Activated T-cell treated with anti-CD3 and anti-CD28 coated beads, Interleukin-2, amount 50 U/mL, for 72 hours (primary cell): Measurements from ENCODE around the gene CTDP1. TPM values are rescaled to one million over a fixed set of nuclear protein-coding genes. Genes with fewer than 3 reads are reported as not detected.
"Not testable (repeated sequence)": the region's sequence is repeated elsewhere in the genome, so short reads cannot be mapped to it uniquely, and the experiment has no call there.

Experiments used
- ATAC-seq, 2 donors: fragments of 150-1000 bp; cut with Tn5 transposase; replicated peaks in 1 of 2; 2 replicates each; pipeline ENCODE4 v1.10.0; 2021; ENCODE audit warnings: moderate library complexity in 2 of 2, mild to moderate bottlenecking in 1 of 2
- DNase-seq, 2 donors: peaks; one replicate each; pipeline ENCODE4 v3.0.0; 2021 to 2022; ENCODE audit warnings: mixed read lengths in 1 of 2
- H3K27ac Mint-ChIP-seq: one replicate; pipeline ENCODE4 v1.8.0; 2022; ENCODE audit warnings: mild to moderate bottlenecking, moderate library complexity, mixed read lengths
- H3K27me3 Mint-ChIP-seq: one replicate; pipeline ENCODE4 v1.8.0; 2022; ENCODE audit warnings: low read depth, mixed read lengths
- H3K36me3 Mint-ChIP-seq, 2 donors: one replicate each; pipeline ENCODE4 v1.8.0; 2022; ENCODE audit warnings: mixed read lengths in 2 of 2, mild to moderate bottlenecking in 1 of 2; ENCODE audit not compliant: insufficient read depth in 2 of 2
- H3K4me1 Mint-ChIP-seq: one replicate; pipeline ENCODE4 v1.8.0; 2022; ENCODE audit warnings: low read depth, mixed read lengths
- H3K4me3 Mint-ChIP-seq, 2 donors: one replicate each; pipeline ENCODE4 v1.8.0; 2022; ENCODE audit warnings: mild to moderate bottlenecking in 2 of 2, mixed read lengths in 2 of 2, moderate library complexity in 2 of 2
- H3K9me3 Mint-ChIP-seq, 2 donors: one replicate each; pipeline ENCODE4 v1.8.0; 2022; ENCODE audit warnings: mixed read lengths in 2 of 2
- total RNA-seq, 2 donors: library from RNA; stranded (reverse); gene quantifications; one replicate each; pipeline ENCODE4 v1.2.3, GENCODE V29; 2022

The CTDP1 gene
- total RNA-seq, 2 donors from 2014 or later, result 30.1 to 103 TPM

DNA sequence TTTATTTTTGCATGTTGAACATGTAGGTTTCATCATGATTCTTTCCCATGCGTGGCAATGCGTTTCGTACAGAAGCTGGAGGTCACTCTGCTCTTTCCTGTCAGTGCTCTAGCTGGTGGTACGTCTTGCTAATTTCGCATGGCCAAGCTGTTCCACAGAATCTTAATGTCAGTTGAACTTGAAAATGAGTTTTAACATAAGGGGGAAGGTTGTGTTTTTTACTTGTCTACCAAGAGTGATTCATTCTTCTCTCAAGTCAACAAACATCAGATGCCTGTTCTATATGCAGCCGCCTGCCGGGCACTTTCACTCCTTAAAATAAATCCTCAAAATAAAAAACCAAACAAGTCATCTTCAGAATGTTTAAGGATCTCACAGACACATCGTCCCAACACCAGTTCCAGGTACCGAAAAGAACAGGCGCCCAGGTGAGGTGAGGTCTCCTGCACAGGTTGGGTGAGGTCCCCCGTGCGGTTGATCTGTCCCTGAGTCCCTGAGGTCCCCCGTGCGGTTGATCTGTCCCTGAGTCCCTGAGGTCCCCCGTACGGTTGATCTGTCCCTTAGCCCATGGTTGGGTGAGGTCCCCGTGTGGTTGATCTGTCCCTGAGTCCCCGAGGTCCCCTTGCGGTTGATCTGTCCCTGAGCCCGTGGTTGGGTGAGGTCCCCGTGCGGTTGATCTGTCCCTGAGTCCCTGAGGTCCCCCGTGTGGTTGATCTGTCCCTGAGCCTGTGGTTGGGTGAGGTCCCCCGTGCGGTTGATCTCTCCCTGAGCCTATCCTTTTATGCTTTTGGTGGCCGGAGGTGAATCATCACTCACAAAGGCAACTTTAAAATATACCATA lies 61.1 kb downstream of the CTDP1 start:
- ATAC-seq (no peak), DNase-seq (no peak)
- Mint-ChIP-seq H3K27ac (peak overlapping the region; percentile 72), H3K4me3 (no peak overlapping the region), H3K27me3 (no peaks in the 10 kb centered on the region), H3K4me1 (no peaks in the 10 kb centered on the region), H3K36me3 (peaks cover 33 to 34% of the 10 kb centered on the region in 2 donors), H3K9me3 (peaks cover 0 to 2% of the 10 kb centered on the region in 2 donors)

DNA sequence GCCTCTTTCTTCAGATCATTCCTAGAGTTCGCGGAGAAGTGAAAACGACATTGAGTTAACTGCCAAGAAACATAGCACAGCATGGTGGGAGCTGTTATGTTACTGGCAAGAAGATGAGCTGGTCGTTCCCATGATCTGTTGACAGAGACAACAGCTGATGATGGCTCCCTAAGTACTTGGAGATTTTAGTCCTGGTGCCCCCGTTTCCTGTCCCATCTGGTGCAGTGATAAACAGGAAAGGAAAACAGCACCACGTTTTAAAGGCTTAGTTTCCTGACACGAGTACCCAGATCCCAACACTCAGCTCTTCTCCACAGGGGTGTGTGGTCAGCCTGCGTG lies 61.7 kb downstream of the CTDP1 start:
- Mint-ChIP-seq H3K27ac (peak overlapping the region; percentile 72), H3K9me3 (peaks cover 0 to 2% of the 10 kb centered on the region in 2 donors), H3K36me3 (peaks cover 34 to 35% of the 10 kb centered on the region in 2 donors), H3K4me3 (no peak overlapping the region), H3K27me3 (no peaks in the 10 kb centered on the region), H3K4me1 (no peaks in the 10 kb centered on the region)
- DNase-seq (no peak), ATAC-seq (no peak)

DNA sequence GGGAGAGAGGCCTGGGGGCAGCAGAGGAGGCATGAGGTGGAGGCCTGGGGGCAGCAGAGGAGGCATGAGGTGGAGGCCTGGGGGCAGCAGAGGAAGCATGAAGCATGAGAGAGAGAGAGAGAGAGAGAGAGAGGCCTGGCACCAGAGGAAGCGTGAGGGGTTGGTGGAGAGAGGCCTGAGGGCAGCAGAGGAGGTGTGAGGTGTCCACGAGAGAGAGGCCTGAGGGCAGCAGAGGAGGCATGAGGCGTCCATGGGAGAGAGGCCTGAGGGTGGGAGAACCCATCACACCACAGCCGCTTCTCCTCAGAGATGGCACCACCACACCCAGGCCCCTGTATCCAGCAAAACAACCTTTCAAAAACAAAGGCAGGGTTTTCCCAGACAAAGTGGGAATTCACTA lies 62.5 kb downstream of the CTDP1 start:
- H3K27me3 Mint-ChIP-seq, result no peaks in the 10 kb centered on the region
- ATAC-seq (no peak), DNase-seq (no peak)
- peaks cover 0 to 2% of the 10 kb centered on the region in 2 donors for H3K9me3 Mint-ChIP-seq
- peak overlapping the region; percentile 85 for H3K27ac Mint-ChIP-seq
- H3K4me3 Mint-ChIP-seq, result no peak overlapping the region
- H3K4me1 Mint-ChIP-seq, result no peaks in the 10 kb centered on the region
- peaks cover 33% of the 10 kb centered on the region in 2 donors for H3K36me3 Mint-ChIP-seq

- DNase-seq, result no peak
- Mint-ChIP-seq H3K9me3 (peaks cover 0 to 2% of the 10 kb centered on the region in 2 donors), H3K27me3 (no peaks in the 10 kb centered on the region), H3K36me3 (peaks cover 22 to 23% of the 10 kb centered on the region in 2 donors), H3K27ac (no peak overlapping the region), H3K4me1 (no peaks in the 10 kb centered on the region), H3K4me3 (no peak overlapping the region)
- no peak for ATAC-seq
These were observed 65.0 kb downstream of the CTDP1 start for GRCh38 chr18:79744625-79745024.

DNA sequence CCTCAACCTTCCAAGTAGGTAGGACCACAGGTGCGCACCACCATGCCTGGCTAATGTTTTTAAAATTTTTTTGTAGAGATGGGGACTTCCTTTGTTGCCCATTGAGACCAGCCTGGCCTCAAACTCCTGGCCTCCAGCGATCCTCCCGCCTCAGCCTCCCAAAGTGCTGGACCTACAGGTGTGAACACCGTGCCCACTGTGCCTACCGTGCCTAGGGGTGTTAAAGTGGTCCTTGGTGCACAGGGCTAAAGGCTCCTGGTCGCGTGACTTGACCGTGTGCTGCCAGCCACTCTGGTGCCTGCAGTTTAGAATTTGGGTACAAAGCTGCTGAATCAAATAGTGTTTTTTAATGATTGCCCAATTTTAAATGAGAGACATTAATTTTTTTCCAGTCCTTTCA lies 67.1 kb downstream of the CTDP1 start:
- H3K4me3 Mint-ChIP-seq, result no peak overlapping the region
- peaks cover 18% of the 10 kb centered on the region in 2 donors for H3K36me3 Mint-ChIP-seq
- DNase-seq, result no peak
- H3K4me1 Mint-ChIP-seq, result no peaks in the 10 kb centered on the region
- no peak for ATAC-seq
- peaks cover 0 to 2% of the 10 kb centered on the region in 2 donors for H3K9me3 Mint-ChIP-seq
- H3K27ac Mint-ChIP-seq, result no peak overlapping the region
- H3K27me3 Mint-ChIP-seq, result no peaks in the 10 kb centered on the region

- DNase-seq, result no peak
These were observed 67.7 kb downstream of the CTDP1 start for GRCh38 chr18:79747156-79747845.

DNA sequence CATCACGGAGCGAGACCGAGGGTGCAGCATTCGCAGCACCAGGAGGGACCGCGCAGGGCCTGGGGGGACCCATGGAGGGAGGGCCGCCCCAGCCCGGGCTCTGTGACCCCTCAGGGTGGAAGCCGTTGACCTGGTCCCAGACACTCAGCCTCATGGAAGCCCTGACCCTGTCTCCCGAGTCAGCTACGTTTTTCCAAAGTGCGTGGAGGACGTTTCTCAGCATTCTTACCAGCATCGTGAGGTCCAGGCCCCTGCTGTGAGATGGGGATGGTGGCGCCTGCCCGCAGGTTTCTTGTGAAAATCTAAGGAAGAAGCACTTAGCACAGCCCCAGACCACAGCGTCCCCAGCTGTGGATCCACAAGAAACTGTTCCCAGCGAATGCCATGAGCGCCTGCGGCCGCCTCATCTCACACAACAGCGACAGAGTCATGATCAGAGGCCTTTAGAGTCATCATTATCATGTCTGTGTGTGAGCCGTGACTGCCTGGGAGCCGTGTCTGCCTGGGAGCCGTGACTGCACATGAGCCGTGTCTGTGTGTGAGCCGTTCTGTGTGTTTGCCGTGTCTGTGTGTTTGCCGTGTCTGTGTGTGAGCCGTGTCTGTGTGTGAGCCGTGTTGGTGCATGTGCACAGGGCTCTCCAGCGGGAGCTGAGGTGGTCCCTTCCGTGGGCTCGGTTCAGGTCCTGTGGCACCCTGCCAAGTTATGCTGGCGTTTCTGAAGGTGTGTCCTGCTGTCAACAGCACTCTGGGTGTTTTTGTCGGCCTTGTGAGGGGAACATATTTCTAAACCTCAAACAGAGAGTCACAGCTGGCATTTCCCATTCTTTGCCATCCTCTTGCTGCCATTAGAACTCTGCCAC lies 68.9 kb downstream of the CTDP1 start:
- no peak for DNase-seq
- no peak overlapping the region for H3K27ac Mint-ChIP-seq
- no peaks in the 10 kb centered on the region for H3K4me1 Mint-ChIP-seq
- peaks cover 17 to 21% of the 10 kb centered on the region in 2 donors for H3K36me3 Mint-ChIP-seq
- no peak overlapping the region for H3K4me3 Mint-ChIP-seq
- H3K9me3 Mint-ChIP-seq, result peaks cover 0 to 2% of the 10 kb centered on the region in 2 donors
- no peak for ATAC-seq
- H3K27me3 Mint-ChIP-seq, result no peaks in the 10 kb centered on the region

More at GRCh38 chr18:79747156-79747845, 67.7 kb downstream of the CTDP1 start:
- Mint-ChIP-seq H3K4me3 (no peak overlapping the region), H3K27ac (no peak overlapping the region), H3K36me3 (peaks cover 15 to 16% of the 10 kb centered on the region in 2 donors), H3K4me1 (no peaks in the 10 kb centered on the region), H3K9me3 (peaks cover 0 to 2% of the 10 kb centered on the region in 2 donors), H3K27me3 (no peaks in the 10 kb centered on the region)
- no peak for ATAC-seq

DNA sequence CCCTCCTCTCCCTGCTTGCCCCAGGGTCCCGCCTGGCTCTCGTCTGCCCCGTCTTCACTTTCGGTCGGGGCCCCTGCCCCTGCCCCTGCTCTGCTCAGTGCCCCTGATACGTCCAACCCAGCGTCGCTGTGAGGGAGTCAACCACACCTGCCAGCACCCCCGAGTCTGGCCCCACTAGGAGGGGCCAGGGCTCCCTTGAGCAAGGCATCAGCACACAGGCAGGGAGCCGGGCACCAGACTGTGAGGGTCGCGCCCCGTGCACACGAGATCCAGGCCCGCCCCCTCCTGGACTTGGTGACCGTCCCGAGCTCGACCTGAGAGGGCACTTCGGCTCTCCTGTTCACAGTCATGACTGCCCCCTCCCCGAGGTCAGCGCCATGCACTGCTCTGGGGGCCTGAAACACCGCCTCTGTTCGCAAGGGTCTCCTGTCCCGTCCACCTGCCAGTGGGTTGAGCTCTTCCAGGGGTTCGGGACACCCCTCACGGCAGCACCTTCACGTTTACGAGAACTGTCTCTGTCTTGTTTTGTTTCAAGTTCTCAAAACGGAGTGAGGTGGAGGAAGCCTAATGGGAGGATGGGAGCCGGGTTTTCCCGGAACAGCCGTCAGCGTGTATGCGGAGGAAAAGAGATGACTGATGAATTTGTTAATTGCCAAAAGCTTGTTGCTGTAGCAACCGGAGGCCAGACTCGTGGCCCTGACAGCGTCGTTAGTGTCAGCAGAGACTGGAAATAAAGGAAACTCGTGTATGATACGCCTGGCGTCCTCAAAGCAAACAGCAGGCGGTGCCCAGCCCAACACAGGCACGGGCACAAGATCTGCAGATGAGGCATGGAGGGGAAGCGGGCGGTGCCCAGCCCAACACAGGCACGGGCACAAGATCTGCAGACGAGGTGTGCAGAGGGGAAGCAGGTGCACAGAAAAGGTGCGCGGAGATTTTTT lies 69.9 kb downstream of the CTDP1 start:
- no peak for DNase-seq
- Mint-ChIP-seq H3K4me1 (no peaks in the 10 kb centered on the region), H3K27ac (no peak overlapping the region), H3K4me3 (no peak overlapping the region), H3K9me3 (no peaks in the 10 kb centered on the region), H3K27me3 (no peaks in the 10 kb centered on the region), H3K36me3 (peaks cover 10 to 20% of the 10 kb centered on the region in 2 donors)
- ATAC-seq, result no peak

DNA sequence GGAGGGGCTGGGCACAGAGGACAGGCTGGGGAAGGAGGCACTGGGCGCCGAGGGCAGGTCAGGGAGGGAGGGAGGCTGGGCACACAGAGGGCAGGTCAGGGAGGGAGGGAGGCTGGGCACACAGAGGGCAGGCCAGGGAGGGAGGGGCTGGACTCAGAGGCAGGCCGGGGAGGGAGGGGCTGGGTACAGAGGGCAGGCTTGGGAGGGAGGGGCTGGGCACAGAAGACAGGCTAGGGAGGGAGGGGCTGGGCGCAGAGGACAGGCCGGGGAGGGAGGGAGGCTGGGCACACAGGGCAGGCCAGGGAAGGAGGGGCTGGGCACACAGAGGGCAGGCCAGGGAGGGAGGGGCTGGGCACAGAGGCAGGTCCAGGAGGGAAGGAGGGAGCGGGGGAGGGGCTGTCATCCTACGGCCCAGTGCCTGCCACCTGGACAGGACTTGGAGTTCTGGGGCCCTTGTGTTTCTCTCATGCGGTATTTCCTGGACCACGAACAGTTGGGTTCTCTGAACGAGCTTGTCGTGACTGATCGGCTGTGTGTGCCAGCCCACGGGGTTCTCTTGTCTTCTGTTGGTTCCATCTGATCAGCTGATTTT lies 71.5 kb downstream of the CTDP1 start:
- Mint-ChIP-seq H3K4me3 (no peak overlapping the region), H3K9me3 (no peaks in the 10 kb centered on the region), H3K27ac (no peak overlapping the region), H3K4me1 (no peaks in the 10 kb centered on the region), H3K36me3 (peaks cover 10 to 24% of the 10 kb centered on the region in 2 donors), H3K27me3 (no peaks in the 10 kb centered on the region)
- ATAC-seq, result no peak
- no peak for DNase-seq

DNA sequence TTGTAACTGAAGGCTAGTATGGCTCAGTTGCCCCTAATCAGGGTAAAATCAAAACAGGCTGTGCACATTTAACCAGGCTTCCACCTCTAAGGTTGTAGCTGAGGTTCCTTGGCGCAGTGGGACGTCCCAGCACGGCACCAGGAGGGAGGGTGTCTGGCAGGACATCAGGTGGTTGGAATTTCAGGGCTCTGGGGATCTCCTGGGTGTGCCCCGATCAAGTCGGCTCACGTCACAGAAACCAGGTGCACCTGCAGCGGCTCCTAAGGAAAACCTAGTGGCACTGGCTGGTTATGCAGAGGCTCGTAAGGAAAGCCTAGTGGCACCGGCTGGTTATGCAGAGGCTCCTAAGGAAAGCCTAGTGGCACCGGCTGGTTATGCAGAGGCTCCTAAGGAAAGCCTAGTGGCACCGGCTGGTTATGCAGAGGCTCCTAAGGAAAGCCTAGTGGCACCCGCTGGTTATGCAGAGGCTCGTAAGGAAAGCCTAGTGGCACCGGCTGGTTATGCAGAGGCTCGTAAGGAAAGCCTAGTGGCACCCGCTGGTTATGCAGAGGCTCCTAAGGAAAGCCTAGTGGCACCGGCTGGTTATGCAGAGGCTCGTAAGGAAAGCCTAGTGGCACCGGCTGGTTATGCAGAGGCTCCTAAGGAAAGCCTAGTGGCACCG lies 72.4 kb downstream of the CTDP1 start:
- ATAC-seq, H3K27me3 Mint-ChIP-seq, H3K4me1 Mint-ChIP-seq, DNase-seq, H3K4me3 Mint-ChIP-seq, H3K9me3 Mint-ChIP-seq, H3K27ac Mint-ChIP-seq: not testable (repeated sequence)
- H3K36me3 Mint-ChIP-seq, result peaks cover 10 to 28% of the 10 kb centered on the region in 2 donors

GRCh38 chr18:79752946-79753345 lies 73.3 kb downstream of the CTDP1 start:
- not testable (repeated sequence) for H3K4me3 Mint-ChIP-seq

More at GRCh38 chr18:79752946-79753345, 73.3 kb downstream of the CTDP1 start:
- DNase-seq, H3K27ac Mint-ChIP-seq, H3K27me3 Mint-ChIP-seq, ATAC-seq, H3K9me3 Mint-ChIP-seq, H3K4me1 Mint-ChIP-seq: not testable (repeated sequence)
- H3K36me3 Mint-ChIP-seq, result peaks cover 16 to 28% of the 10 kb centered on the region in 2 donors
